ENCODE measurements around the gene NDUFAF8. TPM values are rescaled to one million over a fixed set of nuclear protein-coding genes. Genes with fewer than 3 reads are reported as not detected.

NDUFAF8 gene
- total RNA-seq, 1 donor from 2014 or later: 47.6 TPM

DNA sequence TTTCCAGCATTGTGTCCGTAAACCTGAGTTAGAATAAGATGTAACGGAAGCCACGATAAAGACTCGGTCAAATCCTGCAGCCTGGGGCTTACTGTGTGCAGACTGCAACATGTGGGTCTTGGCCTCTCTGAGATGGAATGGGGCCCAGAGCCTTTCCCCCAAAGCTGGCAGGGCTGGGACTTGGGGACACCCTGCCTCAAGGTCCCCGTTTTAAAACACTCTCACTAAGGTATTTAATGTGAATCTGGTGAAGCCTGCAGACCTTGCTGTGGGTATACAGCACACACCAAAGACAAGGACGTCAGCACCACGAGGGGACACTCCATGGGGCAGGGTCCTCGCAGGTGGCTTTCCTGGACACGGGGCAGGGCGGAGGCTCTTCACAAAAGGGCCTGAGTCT lies 2.1 kb downstream of the NDUFAF8 start:
- Mint-ChIP-seq H3K27ac (no peak overlapping the region), H3K27me3 (ENCODE audit: low read depth) (no peaks in the 10 kb centered on the region)

DNA sequence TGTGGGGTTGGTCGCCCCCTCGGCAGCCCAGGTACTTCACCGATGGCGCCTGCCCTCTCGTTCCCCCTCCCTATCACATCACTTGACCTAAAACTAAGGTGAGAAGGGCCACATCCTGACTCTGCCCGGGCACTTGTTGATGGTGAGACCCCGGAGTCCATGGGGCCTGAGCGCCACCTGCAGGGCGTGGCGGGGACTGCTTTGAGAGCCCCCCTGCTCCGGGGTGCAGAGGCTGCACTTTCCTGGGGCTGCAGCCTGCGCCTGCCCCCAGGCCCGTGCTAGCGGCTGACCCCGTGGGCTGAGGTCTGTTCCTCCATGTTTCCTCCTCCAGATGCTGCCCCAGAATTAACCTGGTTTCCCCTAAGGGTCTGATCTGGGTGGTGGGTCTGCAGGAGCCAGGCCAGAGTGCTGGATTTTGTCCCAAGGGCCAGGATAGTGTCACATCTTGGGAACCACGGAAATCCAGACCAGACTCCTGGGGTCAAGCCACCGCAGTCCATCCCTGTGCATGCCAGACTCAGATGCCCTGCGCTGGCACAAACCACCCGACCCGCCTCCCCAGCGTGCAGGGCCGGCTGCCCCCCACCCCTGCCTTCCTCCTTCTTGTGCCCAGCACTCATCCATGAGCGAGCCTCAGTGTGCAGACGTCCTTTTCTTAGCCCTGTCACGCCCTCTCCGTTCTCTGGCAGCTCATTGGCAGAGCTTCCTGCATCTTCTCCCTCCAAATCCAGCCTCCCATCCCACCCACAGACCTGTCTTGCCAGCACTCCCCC lies 2.7 kb downstream of the NDUFAF8 start:
- no peaks in the 10 kb centered on the region for H3K9me3 Mint-ChIP-seq
- peaks cover 3% of the 10 kb centered on the region for H3K36me3 Mint-ChIP-seq
- TF ChIP-seq, protein P1, sequence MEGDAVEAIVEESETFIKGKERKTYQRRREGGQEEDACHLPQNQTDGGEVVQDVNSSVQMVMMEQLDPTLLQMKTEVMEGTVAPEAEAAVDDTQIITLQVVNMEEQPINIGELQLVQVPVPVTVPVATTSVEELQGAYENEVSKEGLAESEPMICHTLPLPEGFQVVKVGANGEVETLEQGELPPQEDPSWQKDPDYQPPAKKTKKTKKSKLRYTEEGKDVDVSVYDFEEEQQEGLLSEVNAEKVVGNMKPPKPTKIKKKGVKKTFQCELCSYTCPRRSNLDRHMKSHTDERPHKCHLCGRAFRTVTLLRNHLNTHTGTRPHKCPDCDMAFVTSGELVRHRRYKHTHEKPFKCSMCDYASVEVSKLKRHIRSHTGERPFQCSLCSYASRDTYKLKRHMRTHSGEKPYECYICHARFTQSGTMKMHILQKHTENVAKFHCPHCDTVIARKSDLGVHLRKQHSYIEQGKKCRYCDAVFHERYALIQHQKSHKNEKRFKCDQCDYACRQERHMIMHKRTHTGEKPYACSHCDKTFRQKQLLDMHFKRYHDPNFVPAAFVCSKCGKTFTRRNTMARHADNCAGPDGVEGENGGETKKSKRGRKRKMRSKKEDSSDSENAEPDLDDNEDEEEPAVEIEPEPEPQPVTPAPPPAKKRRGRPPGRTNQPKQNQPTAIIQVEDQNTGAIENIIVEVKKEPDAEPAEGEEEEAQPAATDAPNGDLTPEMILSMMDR (IDR thresholded peaks at IDR 0.05; ENCODE audit: unreplicated experiment): peak; percentile 68
- peaks cover 15% of the 10 kb centered on the region for H3K4me1 Mint-ChIP-seq
- H3K4me3 Mint-ChIP-seq: peak overlapping the region; percentile 91
- no peaks in the 10 kb centered on the region for H3K27me3 Mint-ChIP-seq (ENCODE audit: low read depth)
- DNase-seq (ENCODE audit: low spot score in 2 of 2, unreplicated experiment in 2 of 2): peak in 1 of 2 experiments; percentile 74
- H3K27ac Mint-ChIP-seq: peak overlapping the region; percentile 12

More for the DNA sequence above, 2.1 kb downstream of the NDUFAF8 start:
- H3K4me1 Mint-ChIP-seq: peaks cover 15% of the 10 kb centered on the region
- no peaks in the 10 kb centered on the region for H3K9me3 Mint-ChIP-seq
- H3K36me3 Mint-ChIP-seq: peaks cover 3% of the 10 kb centered on the region
- TF ChIP-seq, protein P1 (IDR thresholded peaks at IDR 0.05; ENCODE audit: unreplicated experiment): no peak
- peak overlapping the region; percentile 91 for H3K4me3 Mint-ChIP-seq
- DNase-seq (ENCODE audit: low spot score in 2 of 2, unreplicated experiment in 2 of 2): no peak

DNA sequence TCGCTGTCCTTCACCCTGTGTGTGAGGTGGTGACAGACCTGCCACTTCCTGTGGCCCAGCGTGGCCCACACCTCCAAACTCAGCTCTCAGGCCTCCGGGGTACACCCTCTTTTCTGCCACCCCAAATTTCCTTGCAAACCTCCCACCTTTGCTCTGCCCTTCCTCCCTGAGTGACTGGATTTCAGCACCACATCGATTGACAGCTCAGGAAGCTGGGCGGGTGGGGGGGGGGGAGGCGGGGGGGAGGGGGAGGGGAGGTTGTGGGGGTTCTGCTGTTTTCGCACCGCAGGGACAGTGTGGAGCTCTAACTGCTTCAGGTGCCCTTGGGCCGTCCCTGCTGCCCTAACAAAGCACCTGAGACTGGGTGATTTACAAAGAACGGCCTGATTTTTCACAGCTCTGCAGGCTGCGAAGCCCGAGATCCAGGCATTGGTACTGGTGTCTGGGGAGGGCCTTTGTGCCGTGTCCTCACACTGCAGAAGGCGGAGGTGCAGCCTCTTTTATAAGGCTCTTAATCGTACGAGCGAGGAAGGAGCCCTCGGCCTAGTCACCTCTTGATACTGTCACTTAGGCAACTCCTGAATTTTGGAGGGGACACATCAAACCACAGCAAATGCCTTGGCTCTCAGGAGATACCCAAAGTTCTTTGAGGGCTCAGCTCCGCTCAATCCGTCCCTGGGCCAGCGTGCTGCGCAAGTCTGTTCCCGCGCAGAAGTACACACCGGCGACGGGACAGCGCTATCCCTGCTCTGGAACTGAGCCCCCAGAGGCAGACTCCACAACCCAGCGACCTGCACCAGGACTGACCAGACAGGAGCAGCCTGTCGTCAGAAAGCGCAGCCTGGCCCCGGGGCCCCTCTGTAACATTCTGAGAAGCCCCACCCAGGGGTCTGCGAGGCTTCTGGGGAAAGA lies 3.6 kb downstream of the NDUFAF8 start:
- no peak for DNase-seq (ENCODE audit: low spot score in 2 of 2, unreplicated experiment in 2 of 2)
- Mint-ChIP-seq H3K4me1 (peaks cover 14% of the 10 kb centered on the region), H3K27ac (no peak overlapping the region), H3K36me3 (peaks cover 3% of the 10 kb centered on the region), H3K27me3 (ENCODE audit: low read depth) (no peaks in the 10 kb centered on the region), H3K9me3 (no peaks in the 10 kb centered on the region), H3K4me3 (peak overlapping the region; percentile 36)
- TF ChIP-seq, protein P1 (IDR thresholded peaks at IDR 0.05; ENCODE audit: unreplicated experiment): no peak

DNA sequence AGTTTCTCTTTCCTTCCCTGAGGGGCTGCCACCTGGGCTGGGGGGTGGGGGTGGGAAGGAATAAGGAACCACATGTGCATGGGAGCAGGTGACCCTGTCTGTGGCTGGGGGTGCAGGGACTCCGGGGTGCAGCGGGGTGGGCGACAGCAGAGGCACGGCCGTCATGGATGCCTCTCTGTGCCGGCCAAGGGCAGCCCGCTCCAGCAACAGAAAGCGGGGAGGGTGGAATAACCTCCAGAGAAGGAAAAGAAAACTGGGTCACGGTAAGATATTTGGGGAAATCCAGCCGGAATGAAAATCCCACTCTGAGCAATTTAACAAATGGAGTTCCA lies 4.2 kb downstream of the NDUFAF8 start:
- Mint-ChIP-seq H3K27me3 (ENCODE audit: low read depth) (no peaks in the 10 kb centered on the region), H3K9me3 (no peaks in the 10 kb centered on the region), H3K36me3 (peaks cover 3% of the 10 kb centered on the region), H3K4me3 (no peak overlapping the region), H3K4me1 (peaks cover 10% of the 10 kb centered on the region), H3K27ac (no peak overlapping the region)
- TF ChIP-seq, protein P1 (IDR thresholded peaks at IDR 0.05; ENCODE audit: unreplicated experiment): no peak
- DNase-seq (ENCODE audit: low spot score in 2 of 2, unreplicated experiment in 2 of 2): no peak

DNA sequence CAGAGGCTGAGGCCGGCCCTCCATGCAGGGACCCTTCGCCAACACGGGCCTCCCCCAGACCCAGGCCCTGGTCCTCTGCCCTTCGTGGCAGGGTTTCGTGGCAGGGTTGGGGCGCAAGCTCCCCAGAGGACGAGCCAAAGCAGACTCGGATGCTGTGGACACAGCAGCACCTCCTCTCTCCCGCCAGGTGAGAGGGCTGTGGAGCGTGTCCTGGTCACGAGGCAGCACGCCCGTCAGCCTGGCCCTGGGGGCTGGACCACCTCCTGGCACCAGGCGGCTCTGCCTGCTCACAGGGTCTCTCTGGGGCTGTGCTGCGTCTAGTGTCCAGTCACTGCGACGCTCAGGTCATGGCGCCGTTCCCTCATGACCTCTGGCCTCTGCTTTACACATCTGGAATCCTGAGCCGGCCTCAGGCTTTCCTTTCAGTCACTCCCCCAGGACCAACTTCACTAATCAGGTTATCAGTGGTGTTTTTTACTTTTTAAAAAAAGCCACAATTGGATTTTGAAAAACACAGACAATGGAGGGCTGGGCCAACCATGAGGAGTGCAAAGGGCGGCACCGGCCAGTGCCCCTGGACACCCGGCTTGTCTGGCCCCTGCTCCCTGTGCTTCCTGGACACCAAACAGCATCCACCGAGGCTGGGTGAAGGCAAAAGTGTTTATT lies 5.4 kb downstream of the NDUFAF8 start:
- Mint-ChIP-seq H3K27me3 (ENCODE audit: low read depth) (no peaks in the 10 kb centered on the region), H3K4me3 (no peak overlapping the region), H3K9me3 (no peaks in the 10 kb centered on the region), H3K36me3 (peaks cover 3% of the 10 kb centered on the region), H3K27ac (no peak overlapping the region), H3K4me1 (peaks cover 10% of the 10 kb centered on the region)
- TF ChIP-seq, protein P1 (IDR thresholded peaks at IDR 0.05; ENCODE audit: unreplicated experiment): no peak
- DNase-seq (ENCODE audit: low spot score in 2 of 2, unreplicated experiment in 2 of 2): no peak

All from mesothelial cell of epicardium (in vitro differentiated cells).